H1 (cell line): ENCODE measurements around the gene LRRK1. TPM values are rescaled to one million over a fixed set of nuclear protein-coding genes. Genes with fewer than 3 reads are reported as not detected.

Experiments
- CTBP2 ChIP-seq: IDR thresholded peaks from 2 replicates; pipeline ENCODE4 v1.7.0; 2011; ENCODE audit warnings: borderline replicate concordance, mild to moderate bottlenecking, moderate library complexity, mixed read lengths, low read length; ENCODE audit not compliant: insufficient read depth, insufficient read length
- polyA plus RNA-seq, 7 experiments: library from polyadenylated mRNA; depleted of rRNA in 3 of 7; stranded (reverse) in 5 of 7; unstranded in 2 of 7; fragments of >200 nt in 5 of 7; fragments of 200-250 nt in 2 of 7; gene quantifications; 1 replicate in 5 of 7; 2 replicates in 1 of 7; 4 replicates in 1 of 7; pipeline versions ENCODE4 v1.2.1 to v1.2.3, GENCODE V29; 2011 to 2013; ENCODE audit warnings: missing spikeins in 2 of 7, mixed read lengths in 2 of 7
- total RNA-seq: library from RNA; stranded (reverse); fragmentation: NEBNext Ultra II Directional; extraction: Animal tissue kit (Norgen Biotek cat#: 25700); gene quantifications from 2 replicates; pipeline ENCODE4 v1.2.1, GENCODE V29; 2021

LRRK1 gene
- total and polyA plus RNA-seq, 2 of the 8 experiments (the other 6 are each of a cell fraction or from before 2014, with no cell fraction given): 1.2 to 3.6 TPM

DNA sequence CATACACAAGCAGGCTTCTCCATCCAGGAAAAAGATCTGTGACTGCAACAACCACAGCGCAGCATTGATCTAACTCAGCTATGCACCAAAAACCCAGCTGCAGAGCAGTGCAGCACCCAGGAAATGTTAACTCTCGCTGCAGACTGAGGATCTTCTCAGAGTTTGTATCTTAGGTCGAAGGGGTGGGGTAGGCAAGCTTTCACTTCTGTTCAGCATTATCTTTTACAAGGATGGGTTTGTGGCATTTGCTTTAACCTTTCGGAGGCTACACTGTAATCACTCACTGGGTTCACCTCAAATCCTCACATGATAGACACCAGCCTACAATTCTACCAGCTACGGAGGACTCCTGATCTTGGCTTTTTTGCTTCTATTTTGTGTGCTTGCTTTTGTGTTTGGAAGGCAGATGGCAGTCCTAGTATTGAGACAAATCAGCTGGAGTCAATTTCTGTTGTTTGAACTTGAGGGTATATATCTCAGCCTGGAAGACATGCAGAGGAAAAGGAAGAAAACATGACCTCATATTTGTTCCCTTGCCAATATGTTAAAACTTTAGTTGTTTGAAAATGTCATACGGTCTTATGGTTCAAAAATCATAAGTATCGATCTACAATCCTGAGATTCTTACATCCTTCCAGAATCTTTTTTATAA is 25.2 kb downstream of the LRRK1 start (continued):
- TF ChIP-seq CTBP2: no peak
